ENCODE results near the gene CFAP299. TPM values are rescaled to one million over a fixed set of nuclear protein-coding genes. Genes with fewer than 3 reads are reported as not detected.
"Not testable (repeated sequence)": the region's sequence is repeated elsewhere in the genome, so short reads cannot be mapped to it uniquely, and the experiment has no call there.

CFAP299 gene
- total RNA-seq, 1 experiment from 2014 or later: not detected

- intact Hi-C loops (cut with micrococcal nuclease; ENCODE audit: unreplicated experiment): no loop called here
- H3K27ac ChIP-seq (ENCODE audit: low read depth, low read length, poor library complexity, severe bottlenecking): no peak overlapping the region
- CTCF ChIA-PET: no interaction called here
- POLR2A ChIA-PET (ENCODE audit: low non-redundant PET): no interaction called here
- DNase-seq (ENCODE audit: low spot score): no peak
- no peaks in the 10 kb centered on the region for H3K36me3 ChIP-seq (ENCODE audit: insufficient read depth, low read length, poor library complexity, severe bottlenecking)
- no peaks in the 10 kb centered on the region for H3K9me3 ChIP-seq (ENCODE audit: low read depth, low read length, poor library complexity, severe bottlenecking)
- H3K4me3 ChIP-seq (ENCODE audit: low read depth, low read length, poor library complexity, severe bottlenecking): no peak overlapping the region
- no peak for TF ChIP-seq EZH2 (IDR thresholded peaks at IDR 0.05; ENCODE audit: borderline replicate concordance, low read depth, low read length, poor library complexity, severe bottlenecking)
- TF ChIP-seq, protein P1, sequence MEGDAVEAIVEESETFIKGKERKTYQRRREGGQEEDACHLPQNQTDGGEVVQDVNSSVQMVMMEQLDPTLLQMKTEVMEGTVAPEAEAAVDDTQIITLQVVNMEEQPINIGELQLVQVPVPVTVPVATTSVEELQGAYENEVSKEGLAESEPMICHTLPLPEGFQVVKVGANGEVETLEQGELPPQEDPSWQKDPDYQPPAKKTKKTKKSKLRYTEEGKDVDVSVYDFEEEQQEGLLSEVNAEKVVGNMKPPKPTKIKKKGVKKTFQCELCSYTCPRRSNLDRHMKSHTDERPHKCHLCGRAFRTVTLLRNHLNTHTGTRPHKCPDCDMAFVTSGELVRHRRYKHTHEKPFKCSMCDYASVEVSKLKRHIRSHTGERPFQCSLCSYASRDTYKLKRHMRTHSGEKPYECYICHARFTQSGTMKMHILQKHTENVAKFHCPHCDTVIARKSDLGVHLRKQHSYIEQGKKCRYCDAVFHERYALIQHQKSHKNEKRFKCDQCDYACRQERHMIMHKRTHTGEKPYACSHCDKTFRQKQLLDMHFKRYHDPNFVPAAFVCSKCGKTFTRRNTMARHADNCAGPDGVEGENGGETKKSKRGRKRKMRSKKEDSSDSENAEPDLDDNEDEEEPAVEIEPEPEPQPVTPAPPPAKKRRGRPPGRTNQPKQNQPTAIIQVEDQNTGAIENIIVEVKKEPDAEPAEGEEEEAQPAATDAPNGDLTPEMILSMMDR (conservative IDR thresholded peaks at IDR 0.05; ENCODE audit: low read depth, low read length): no peak
- BruUV-seq (replicated peaks): no TSS peak
- H3K27me3 ChIP-seq (replicated peaks; ENCODE audit: insufficient read depth, low read depth, low read length, poor library complexity): peaks cover 56% of the 10 kb centered on the region
- H3K4me1 ChIP-seq (ENCODE audit: insufficient read depth, low read length, poor library complexity, severe bottlenecking): peaks cover 4% of the 10 kb centered on the region
Measured at GRCh38 chr4:80312124-80312523, 23.4 kb upstream of the CFAP299 start.

DNA sequence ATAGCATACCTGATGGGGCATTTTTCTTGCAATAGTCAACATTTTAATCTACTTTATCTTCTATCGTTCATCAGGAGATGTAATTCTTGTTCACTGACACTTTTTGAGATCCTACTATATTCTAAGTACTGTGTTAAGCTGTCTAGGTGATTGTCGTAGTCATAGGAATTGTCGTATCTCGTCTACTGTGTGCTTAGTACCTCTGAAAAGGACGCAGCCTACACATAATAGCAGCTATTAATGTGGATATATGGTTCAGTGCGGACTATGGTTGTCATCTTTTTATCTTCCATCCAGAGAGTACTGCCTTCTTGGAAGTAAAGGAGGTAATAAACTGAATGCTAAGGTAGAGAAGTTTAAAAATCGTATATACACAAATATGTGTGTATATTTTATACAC is 21.9 kb upstream of the CFAP299 start:
- H3K4me3 ChIP-seq (ENCODE audit: low read depth, low read length, poor library complexity, severe bottlenecking): no peak overlapping the region
- BruUV-seq (replicated peaks): no TSS peak
- intact Hi-C loops (cut with micrococcal nuclease; ENCODE audit: unreplicated experiment): no loop called here
- no peaks in the 10 kb centered on the region for H3K9me3 ChIP-seq (ENCODE audit: low read depth, low read length, poor library complexity, severe bottlenecking)
- POLR2A ChIA-PET (ENCODE audit: low non-redundant PET): no interaction called here
- H3K27me3 ChIP-seq (replicated peaks; ENCODE audit: insufficient read depth, low read depth, low read length, poor library complexity): peaks cover 63% of the 10 kb centered on the region
- no peak overlapping the region for H3K27ac ChIP-seq (ENCODE audit: low read depth, low read length, poor library complexity, severe bottlenecking)
- CTCF ChIA-PET: no interaction called here
- TF ChIP-seq, protein P1 (conservative IDR thresholded peaks at IDR 0.05; ENCODE audit: low read depth, low read length): no peak
- TF ChIP-seq EZH2 (IDR thresholded peaks at IDR 0.05; ENCODE audit: borderline replicate concordance, low read depth, low read length, poor library complexity, severe bottlenecking): no peak
- no peaks in the 10 kb centered on the region for H3K36me3 ChIP-seq (ENCODE audit: insufficient read depth, low read length, poor library complexity, severe bottlenecking)
- H3K4me1 ChIP-seq (ENCODE audit: insufficient read depth, low read length, poor library complexity, severe bottlenecking): no peaks in the 10 kb centered on the region
- DNase-seq (ENCODE audit: low spot score): no peak

DNA sequence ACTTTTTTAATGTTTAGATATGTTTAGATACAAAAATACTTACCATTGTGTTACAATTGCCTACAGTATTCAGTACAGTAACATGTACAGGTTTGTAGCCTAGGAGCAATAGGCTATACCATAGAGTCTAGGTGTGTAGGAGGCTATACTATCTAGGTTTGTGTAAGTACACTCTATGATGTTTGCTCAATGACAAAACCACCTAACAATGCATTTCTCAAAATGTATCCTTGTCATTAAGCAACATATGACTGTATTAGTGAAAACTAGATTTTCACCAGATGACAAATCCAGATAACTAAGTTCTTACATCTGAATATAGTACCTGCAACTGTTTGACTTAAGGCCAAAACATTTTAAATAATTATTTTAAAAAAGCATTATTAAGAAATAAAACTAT is 19.7 kb upstream of the CFAP299 start:
- peaks cover 47% of the 10 kb centered on the region for H3K27me3 ChIP-seq (replicated peaks; ENCODE audit: insufficient read depth, low read depth, low read length, poor library complexity)
- H3K4me3 ChIP-seq (ENCODE audit: low read depth, low read length, poor library complexity, severe bottlenecking); H3K4me1 ChIP-seq (ENCODE audit: insufficient read depth, low read length, poor library complexity, severe bottlenecking); intact Hi-C loops (cut with micrococcal nuclease; ENCODE audit: unreplicated experiment); BruUV-seq (replicated peaks); H3K9me3 ChIP-seq (ENCODE audit: low read depth, low read length, poor library complexity, severe bottlenecking); DNase-seq (ENCODE audit: low spot score); POLR2A ChIA-PET (ENCODE audit: low non-redundant PET); CTCF ChIA-PET; H3K27ac ChIP-seq (ENCODE audit: low read depth, low read length, poor library complexity, severe bottlenecking); H3K36me3 ChIP-seq (ENCODE audit: insufficient read depth, low read length, poor library complexity, severe bottlenecking): not testable (repeated sequence)

- no peaks in the 10 kb centered on the region for H3K4me1 ChIP-seq (ENCODE audit: insufficient read depth, low read length, poor library complexity, severe bottlenecking)
- POLR2A ChIA-PET (ENCODE audit: low non-redundant PET): no interaction called here
Measured at GRCh38 chr4:80321341-80321740, 14.2 kb upstream of the CFAP299 start.

More at GRCh38 chr4:80321341-80321740, 14.2 kb upstream of the CFAP299 start:
- BruUV-seq (replicated peaks): no TSS peak
- peaks cover 35% of the 10 kb centered on the region for H3K27me3 ChIP-seq (replicated peaks; ENCODE audit: insufficient read depth, low read depth, low read length, poor library complexity)
- no peaks in the 10 kb centered on the region for H3K36me3 ChIP-seq (ENCODE audit: insufficient read depth, low read length, poor library complexity, severe bottlenecking)
- no peaks in the 10 kb centered on the region for H3K9me3 ChIP-seq (ENCODE audit: low read depth, low read length, poor library complexity, severe bottlenecking)
- no peak overlapping the region for H3K4me3 ChIP-seq (ENCODE audit: low read depth, low read length, poor library complexity, severe bottlenecking)
- intact Hi-C loops (cut with micrococcal nuclease; ENCODE audit: unreplicated experiment): no loop called here
- CTCF ChIA-PET: no interaction called here
- TF ChIP-seq, protein P1 (conservative IDR thresholded peaks at IDR 0.05; ENCODE audit: low read depth, low read length): no peak
- TF ChIP-seq EZH2 (IDR thresholded peaks at IDR 0.05; ENCODE audit: borderline replicate concordance, low read depth, low read length, poor library complexity, severe bottlenecking): no peak
- no peak for DNase-seq (ENCODE audit: low spot score)
- H3K27ac ChIP-seq (ENCODE audit: low read depth, low read length, poor library complexity, severe bottlenecking): no peak overlapping the region
